IMR-90 (cell line): ENCODE measurements around the gene PTPRO. TPM values are rescaled to one million over a fixed set of nuclear protein-coding genes. Genes with fewer than 3 reads are reported as not detected.
A peak's percentile ranks its signal among the peaks of the same experiment; 100 is the strongest.

Source experiments
- ATAC-seq: fragments of 200-7000 bp; cut with Tn5 transposase; 2 replicates; pipeline ENCODE4 v1.9.1; 2020; ENCODE audit warnings: low read depth, mild to moderate bottlenecking, moderate library complexity
- BruUV-seq: library from RNA; stranded (reverse); fragments of 400-500 nt; replicated peaks from 2 replicates; lab custom pipeline; 2021; lab: Mats Ljungman, UMichigan
- CTCF ChIA-PET: fragments of 300-600 bp; formaldehyde crosslinking; extraction: SDS; loops from one replicate; lab custom pipeline; 2021; ENCODE audit warnings: antibody characterized with exemption; lab: Yijun Ruan, JAX
- POLR2A ChIA-PET: fragments of 300-600 bp; sonication (Branson Sonifier 250); formaldehyde crosslinking; loops from one replicate; lab custom pipeline; 2022; ENCODE audit warnings: antibody characterized with exemption; ENCODE audit not compliant: unreplicated experiment; lab: Charles Lee
- DNase-seq: peaks from one replicate; pipeline ENCODE4 v3.0.0; 2013
- H2AFZ ChIP-seq: replicated peaks from 2 replicates; pipeline ENCODE3; 2013; ENCODE audit warnings: low read length, mild to moderate bottlenecking; ENCODE audit not compliant: poor library complexity
- H2AK5ac ChIP-seq: 2 replicates; pipeline ENCODE4 v1.6.1; 2013; ENCODE audit warnings: low read depth, low read length, inconsistent platforms
- H2AK9ac ChIP-seq: replicated peaks from 2 replicates; pipeline ENCODE3; 2013; ENCODE audit warnings: mild to moderate bottlenecking, low read depth, low read length, moderate library complexity; ENCODE audit not compliant: poor library complexity
- H2BK120ac ChIP-seq: 2 replicates; pipeline ENCODE4 v1.6.1; 2013; ENCODE audit warnings: low read depth, low read length, inconsistent platforms
- H2BK15ac ChIP-seq: 3 replicates; pipeline ENCODE4 v1.6.1; 2013; ENCODE audit warnings: low read depth, low read length, inconsistent platforms
- H2BK20ac ChIP-seq: 2 replicates; pipeline ENCODE4 v1.6.1; 2013; ENCODE audit warnings: low read depth, mild to moderate bottlenecking, inconsistent platforms, low read length, moderate library complexity
- H2BK5ac ChIP-seq: 2 replicates; pipeline ENCODE4 v1.6.1; 2013; ENCODE audit warnings: mild to moderate bottlenecking, low read depth, low read length, inconsistent platforms; ENCODE audit not compliant: poor library complexity, severe bottlenecking
- H3K14ac ChIP-seq: replicated peaks from 2 replicates; pipeline ENCODE4 v1.6.1; 2013; ENCODE audit warnings: low read depth, low read length, inconsistent platforms
- H3K18ac ChIP-seq: 2 replicates; pipeline ENCODE4 v1.6.1; 2013; ENCODE audit warnings: low read depth, low read length, control low read depth
- H3K23ac ChIP-seq: 2 replicates; pipeline ENCODE4 v1.6.1; 2013; ENCODE audit warnings: low read depth, low read length, inconsistent platforms
- H3K27ac ChIP-seq: 2 replicates; pipeline ENCODE4 v1.5.1; 2013; ENCODE audit warnings: mild to moderate bottlenecking, control low read depth, low read length; ENCODE audit not compliant: insufficient read depth
- H3K27me3 ChIP-seq: 2 replicates; pipeline ENCODE4 v1.6.1; 2013; ENCODE audit warnings: low read length; ENCODE audit not compliant: control insufficient read depth, insufficient read depth
- H3K36me3 ChIP-seq: 2 replicates; pipeline ENCODE4 v1.6.1; 2013; ENCODE audit warnings: low read length, mixed read lengths; ENCODE audit not compliant: control insufficient read depth, insufficient read depth
- H3K4ac ChIP-seq: 2 replicates; pipeline ENCODE4 v1.6.1; 2013; ENCODE audit warnings: low read depth, low read length, inconsistent platforms
- H3K4me1 ChIP-seq: 2 replicates; pipeline ENCODE4 v1.6.1; 2013; ENCODE audit warnings: low read length, mixed read lengths; ENCODE audit not compliant: control insufficient read depth, insufficient read depth
- H3K4me2 ChIP-seq: 2 replicates; pipeline ENCODE4 v1.6.1; 2013; ENCODE audit warnings: low read depth, mild to moderate bottlenecking, control low read depth, low read length, moderate library complexity
- H3K4me3 ChIP-seq: 2 replicates; pipeline ENCODE4 v1.5.1; 2013; ENCODE audit warnings: low read depth, mild to moderate bottlenecking, control low read depth, low read length, moderate library complexity; ENCODE audit not compliant: insufficient read depth
- H3K56ac ChIP-seq: 2 replicates; pipeline ENCODE4 v1.6.1; 2013; ENCODE audit warnings: low read length, inconsistent platforms; ENCODE audit not compliant: insufficient read depth; ENCODE audit errors: extremely low read depth
- H3K79me1 ChIP-seq, 2 experiments: 2 replicates each; pipeline ENCODE4 v1.6.1; 2013; ENCODE audit warnings: low read length in 2 of 2, inconsistent platforms in 1 of 2, low read depth in 1 of 2
- H3K9ac ChIP-seq: 2 replicates; pipeline ENCODE4 v1.6.1; 2013; ENCODE audit warnings: low read depth, low read length, control low read depth
- H3K9me1 ChIP-seq: 2 replicates; pipeline ENCODE4 v1.6.1; 2013; ENCODE audit warnings: low read length, inconsistent platforms; ENCODE audit not compliant: insufficient read depth
- H3K9me3 ChIP-seq: 2 replicates; pipeline ENCODE4 v1.6.1; 2013; ENCODE audit warnings: low read length; ENCODE audit not compliant: control insufficient read depth, insufficient read depth
- H4K20me1 ChIP-seq: 2 replicates; pipeline ENCODE4 v1.6.1; 2013; ENCODE audit warnings: low read length, inconsistent platforms; ENCODE audit not compliant: insufficient read depth
- H4K5ac ChIP-seq: 2 replicates; pipeline ENCODE4 v1.6.1; 2013; ENCODE audit warnings: mild to moderate bottlenecking, low read depth, low read length, control low read depth
- H4K8ac ChIP-seq, 2 experiments: 2 replicates each; pipeline ENCODE4 v1.6.1; 2013; ENCODE audit warnings: low read depth in 2 of 2, low read length in 2 of 2, control low read depth in 1 of 2, inconsistent platforms in 1 of 2
- H4K91ac ChIP-seq: 2 replicates; pipeline ENCODE4 v1.6.1; 2013; ENCODE audit warnings: low read depth, low read length, inconsistent platforms; ENCODE audit not compliant: insufficient read depth
- CHD1 ChIP-seq: IDR thresholded peaks from 2 replicates; pipeline ENCODE4 v1.6.1; 2012; ENCODE audit warnings: low read depth, low read length, improper control_type of control experiment
- CTCF ChIP-seq: conservative IDR thresholded peaks from 2 replicates; pipeline ENCODE4 v1.5.1; 2012; ENCODE audit warnings: mild to moderate bottlenecking, low read depth, low read length, improper control_type of control experiment
- RAD21 ChIP-seq: IDR thresholded peaks from 2 replicates; pipeline ENCODE4 v1.6.1; 2012; ENCODE audit warnings: low read length, improper control_type of control experiment
- SMC3 ChIP-seq: fragments of 150-350 bp; IDR thresholded peaks from 2 replicates; pipeline ENCODE4 v1.6.1; 2016; ENCODE audit warnings: low read depth, mild to moderate bottlenecking, antibody characterized with exemption, low read length, moderate library complexity
- WGBS, 2 experiments: methylation state at CpG; one replicate each; pipeline versions ENCODE4 v1.1.5 to v1.1.7; 2013; ENCODE audit warnings: missing lambda C conversion rate in 2 of 2; ENCODE audit not compliant: insufficient read length in 1 of 2; ENCODE audit errors: extremely low coverage in 2 of 2; 5-methylcytosine and 5-hydroxymethylcytosine counted together
- dilution Hi-C: fragments of 300-500 bp; cut with HindIII; formaldehyde crosslinking; loops from one replicate; pipeline ENCODE4 v1.14.3; 2018; ENCODE audit warnings: low sequenced_read_pairs; ENCODE audit not compliant: unreplicated experiment
- in situ Hi-C: fragments of 300-500 bp; cut with MboI; formaldehyde crosslinking; loops from 3 replicates; pipeline ENCODE4 v1.14.3; 2019; ENCODE audit warnings: low sequenced_read_pairs, inconsistent platforms, mixed read lengths
- intact Hi-C: fragments of 100-400 bp; cut with micrococcal nuclease; formaldehyde crosslinking; loops from 2 replicates; pipeline ENCODE4 v1.10.0; 2022
- polyA plus RNA-seq, 3 experiments: library from polyadenylated mRNA; depleted of rRNA; stranded (reverse); fragments of >200 nt; gene quantifications; 2 replicates each; pipeline ENCODE4 v1.2.3, GENCODE V29; 2012; ENCODE audit warnings: low replicate concordance in 1 of 3
- total RNA-seq: library from RNA; depleted of rRNA; stranded (reverse); fragments of >200 nt; gene quantifications from 2 replicates; pipeline ENCODE4 v1.2.3, GENCODE V29; 2012

The PTPRO gene
- total and polyA plus RNA-seq, 2 of the 4 experiments (the other 2 are of a cell fraction), result 0.03 to 0.18 TPM

- POLR2A ChIA-PET, result no interaction called here
- DNase-seq, result peak; percentile 15
- WGBS, 2 experiments, result no CpG with 5 or more reads among the region's 8 CpGs
Observed at GRCh38 chr12:15527201-15528080, 205.1 kb downstream of the PTPRO start.

More at GRCh38 chr12:15527201-15528080, 205.1 kb downstream of the PTPRO start:
- Histone ChIP-seq H3K9me1 (no peaks in the 10 kb centered on the region), H3K4me1 (no peaks in the 10 kb centered on the region), H3K56ac (no peak overlapping the region), H2AK5ac (no peak overlapping the region), H3K4me2 (no peak overlapping the region), H4K5ac (no peak overlapping the region), H2BK5ac (no peak overlapping the region), H3K18ac (no peak overlapping the region), H2BK15ac (no peak overlapping the region), H2BK120ac (no peak overlapping the region), H3K23ac (no peak overlapping the region), H3K79me1 (no peaks in the 10 kb centered on the region), H2AFZ (no peak overlapping the region), H2AK9ac (no peak overlapping the region), H3K4ac (no peak overlapping the region), H3K27ac (no peak overlapping the region), H3K14ac (no peak overlapping the region), H4K8ac (no peak overlapping the region), H3K4me3 (no peak overlapping the region), H3K9ac (no peak overlapping the region), H3K36me3 (no peaks in the 10 kb centered on the region), H4K20me1 (no peaks in the 10 kb centered on the region), H2BK20ac (no peak overlapping the region), H3K9me3 (peaks cover 2% of the 10 kb centered on the region; the same call in 1 of the 2 replicates), H3K27me3 (peaks cover 11% of the 10 kb centered on the region), H4K91ac (no peak overlapping the region)
- TF ChIP-seq CHD1 (no peak), SMC3 (peak; percentile 13; the same call in 1 of the 2 replicates), RAD21 (peak; percentile 46), CTCF (peak; percentile 45)
- intact Hi-C loops (loop anchor here (10.0 kb wide), 1 partner anchor 533 kb away; no protein-coding TSS in a partner anchor), dilution Hi-C loops (no loop called here), in situ Hi-C loops (no loop called here)
- CTCF ChIA-PET, result interaction anchor here (0.6 to 0.7 kb wide), 2 partner anchors 32 to 164 kb away, joined by 3 to 4 read pairs; no protein-coding TSS in a partner anchor
- no TSS peak for BruUV-seq
- no peak; the same call in 1 of the 2 replicates for ATAC-seq
